H1 (cell line): ENCODE results near the gene ANO2. TPM values are rescaled to one million over a fixed set of nuclear protein-coding genes. Genes with fewer than 3 reads are reported as not detected.

Source experiments
- CTCF ChIA-PET: fragments of 300-600 bp; sonication (Branson Sonifier 250); formaldehyde crosslinking; loops from one replicate; lab custom pipeline; 2021; ENCODE audit not compliant: partially characterized antibody; lab: Charles Lee
- POLR2A ChIA-PET: fragments of 300-600 bp; sonication (Branson Sonifier 250); formaldehyde crosslinking; loops from one replicate; lab custom pipeline; 2021; ENCODE audit warnings: inconsistent platforms; ENCODE audit not compliant: partially characterized antibody; lab: Charles Lee
- DNase-seq, 2 experiments: peaks; one replicate each; pipeline versions ENCODE4 v3.0.0 to v3.0.0-alpha.2; 2010 to 2022; ENCODE audit warnings: low spot score in 2 of 2, low read depth in 1 of 2, mixed read lengths in 1 of 2
- FAIRE-seq: peaks from 2 replicates; lab custom pipeline; 2011; peaks lifted over from hg19 to GRCh38; lab: Jason Lieb, UNC
- H2AFZ ChIP-seq: 2 replicates; pipeline ENCODE4 v1.8.1; 2012; ENCODE audit warnings: low read length, inconsistent platforms
- H2AK5ac ChIP-seq: 2 replicates; pipeline ENCODE4 v1.6.1; 2013; ENCODE audit warnings: low read depth, low read length
- H2BK120ac ChIP-seq: replicated peaks from 2 replicates; pipeline ENCODE3; 2013; ENCODE audit warnings: low read depth, low read length, inconsistent platforms
- H2BK12ac ChIP-seq: 2 replicates; pipeline ENCODE4 v1.6.1; 2013; ENCODE audit warnings: low read depth, low read length
- H2BK15ac ChIP-seq: 2 replicates; pipeline ENCODE4 v1.6.1; 2013; ENCODE audit warnings: low read length
- H2BK20ac ChIP-seq: 2 replicates; pipeline ENCODE4 v1.6.1; 2013; ENCODE audit warnings: low read length
- H2BK5ac ChIP-seq: 2 replicates; pipeline ENCODE4 v1.6.1; 2013; ENCODE audit warnings: low read depth, low read length
- H3K14ac ChIP-seq: 2 replicates; pipeline ENCODE4 v1.6.1; 2013; ENCODE audit warnings: inconsistent platforms; ENCODE audit not compliant: insufficient read length
- H3K18ac ChIP-seq: 2 replicates; pipeline ENCODE4 v1.6.1; 2013; ENCODE audit warnings: low read length; ENCODE audit errors: extremely low read depth
- H3K23ac ChIP-seq: 2 replicates; pipeline ENCODE4 v1.6.1; 2013; ENCODE audit warnings: inconsistent platforms; ENCODE audit not compliant: insufficient read length
- H3K23me2 ChIP-seq: 2 replicates; pipeline ENCODE4 v1.6.1; 2013; ENCODE audit warnings: low read depth, low read length
- H3K27ac ChIP-seq: 2 replicates; pipeline ENCODE4 v1.6.1; 2011; ENCODE audit warnings: low read depth, low read length, inconsistent platforms
- H3K27me3 ChIP-seq, 4 experiments: replicated peaks in 1 of 4; 1 replicate in 1 of 4; 2 replicates in 3 of 4; pipeline versions ENCODE4 v1.6.1 to v1.8.1; 2011 to 2013; ENCODE audit warnings: low read length in 3 of 4, mild to moderate bottlenecking in 3 of 4, inconsistent platforms in 2 of 4, mixed read lengths in 2 of 4, moderate library complexity in 1 of 4; ENCODE audit not compliant: control insufficient read depth in 3 of 4, insufficient read depth in 3 of 4; ENCODE audit errors: extremely low read depth in 1 of 4
- H3K36me3 ChIP-seq, 4 experiments: 2 replicates each; pipeline versions ENCODE4 v1.6.1 to v1.8.1; 2011 to 2013; ENCODE audit warnings: mild to moderate bottlenecking in 4 of 4, low read length in 3 of 4, moderate library complexity in 2 of 4, control low read depth in 1 of 4, inconsistent platforms in 1 of 4; ENCODE audit not compliant: insufficient read depth in 4 of 4, control insufficient read depth in 2 of 4
- H3K4ac ChIP-seq: replicated peaks from 2 replicates; pipeline ENCODE3; 2013; ENCODE audit warnings: low read length, low read depth, mixed read lengths, inconsistent platforms; ENCODE audit not compliant: insufficient read length
- H3K4me1 ChIP-seq, 4 experiments: replicated peaks in 1 of 4; 1 replicate in 1 of 4; 2 replicates in 3 of 4; pipeline versions ENCODE4 v1.6.1 to v1.8.1; 2011 to 2013; ENCODE audit warnings: low read length in 3 of 4, inconsistent platforms in 2 of 4, mixed read lengths in 1 of 4; ENCODE audit not compliant: insufficient read depth in 4 of 4, control insufficient read depth in 3 of 4
- H3K4me2 ChIP-seq, 2 experiments: 2 replicates each; pipeline versions ENCODE4 v1.6.1 to v1.8.1; 2011 to 2013; ENCODE audit warnings: low read depth in 2 of 2, low read length in 2 of 2, control low read depth in 1 of 2, inconsistent platforms in 1 of 2, mild to moderate bottlenecking in 1 of 2; ENCODE audit not compliant: insufficient read depth in 1 of 2
- H3K4me3 ChIP-seq, 4 experiments: fragments of 200-600, 300-600 bp in 1 of 4; sonication (generic), shearing (Covaris generic), sonication (Bioruptor Twin) in 1 of 4; 2 replicates each; pipeline versions ENCODE4 v1.5.1 to v1.8.1; 2011 to 2016; ENCODE audit warnings: low read length in 4 of 4, low read depth in 3 of 4, control low read depth in 2 of 4, inconsistent platforms in 2 of 4, mild to moderate bottlenecking in 2 of 4, mixed read lengths in 1 of 4, moderate library complexity in 1 of 4; ENCODE audit not compliant: insufficient read depth in 2 of 4; ENCODE audit errors: extremely low read depth in 1 of 4
- H3K56ac ChIP-seq: replicated peaks from 2 replicates; pipeline ENCODE3; 2013; ENCODE audit warnings: low read depth, mild to moderate bottlenecking, mixed read lengths, low read length, inconsistent platforms; ENCODE audit not compliant: insufficient read length
- H3K79me1 ChIP-seq: 2 replicates; pipeline ENCODE4 v1.6.1; 2013; ENCODE audit warnings: low read depth, low read length, control low read depth
- H3K79me2 ChIP-seq, 2 experiments: 2 replicates each; pipeline versions ENCODE4 v1.6.1 to v1.8.1; 2012 to 2013; ENCODE audit warnings: low read length in 2 of 2, mild to moderate bottlenecking in 2 of 2, inconsistent platforms in 1 of 2; ENCODE audit not compliant: insufficient read depth in 2 of 2, control insufficient read depth in 1 of 2
- H3K9ac ChIP-seq, 4 experiments: replicated peaks in 1 of 4; 1 replicate in 1 of 4; 2 replicates in 3 of 4; pipeline versions ENCODE4 v1.6.1 to v1.8.1; 2011 to 2013; ENCODE audit warnings: low read depth in 3 of 4, low read length in 3 of 4, control low read depth in 2 of 4, mild to moderate bottlenecking in 2 of 4, moderate library complexity in 2 of 4, inconsistent platforms in 1 of 4; ENCODE audit errors: extremely low read depth in 1 of 4
- H3K9me3 ChIP-seq, 2 experiments: 2 replicates each; pipeline versions ENCODE4 v1.6.1 to v1.8.1; 2012 to 2013; ENCODE audit warnings: mild to moderate bottlenecking in 2 of 2, moderate library complexity in 2 of 2, control low read depth in 1 of 2, inconsistent platforms in 1 of 2, low read depth in 1 of 2, low read length in 1 of 2, mixed read lengths in 1 of 2; ENCODE audit not compliant: insufficient read depth in 2 of 2
- H4K20me1 ChIP-seq, 2 experiments: replicated peaks in 1 of 2; 2 replicates each; pipeline versions ENCODE3 to v1.8.1; 2011 to 2013; ENCODE audit warnings: inconsistent platforms in 2 of 2, low read length in 2 of 2, mild to moderate bottlenecking in 1 of 2; ENCODE audit not compliant: insufficient read depth in 2 of 2, control insufficient read depth in 1 of 2
- H4K5ac ChIP-seq: 2 replicates; pipeline ENCODE4 v1.6.1; 2013; ENCODE audit warnings: low read length, low read depth, mixed read lengths, inconsistent platforms; ENCODE audit not compliant: insufficient read length
- H4K8ac ChIP-seq: 2 replicates; pipeline ENCODE4 v1.8.0; 2013; ENCODE audit warnings: mild to moderate bottlenecking, moderate library complexity, low read length, inconsistent platforms; ENCODE audit not compliant: insufficient read depth; ENCODE audit errors: extremely low read depth
- H4K91ac ChIP-seq: replicated peaks from 2 replicates; pipeline ENCODE3; 2013; ENCODE audit warnings: low read length, mixed read lengths, inconsistent platforms; ENCODE audit not compliant: insufficient read length
- BCL11A ChIP-seq, 2 experiments: IDR thresholded peaks; one replicate each; pipeline ENCODE4 v1.6.1; 2011; ENCODE audit warnings: low read depth in 2 of 2, low read length in 2 of 2, mild to moderate bottlenecking in 2 of 2
- CTBP2 ChIP-seq: IDR thresholded peaks from 2 replicates; pipeline ENCODE4 v1.7.0; 2011; ENCODE audit warnings: borderline replicate concordance, mild to moderate bottlenecking, moderate library complexity, mixed read lengths, low read length; ENCODE audit not compliant: insufficient read depth, insufficient read length
- EP300 ChIP-seq, 2 experiments: IDR thresholded peaks; 1 replicate in 1 of 2; 2 replicates in 1 of 2; pipeline ENCODE4 v1.6.1; 2011 to 2012; ENCODE audit warnings: low read depth in 2 of 2, low read length in 2 of 2, mild to moderate bottlenecking in 2 of 2, borderline replicate concordance in 1 of 2, inconsistent platforms in 1 of 2, moderate library complexity in 1 of 2
- HDAC2 ChIP-seq, 2 experiments: fragments of 300-600 bp in 1 of 2; sonication (generic) in 1 of 2; IDR thresholded peaks; 2 replicates each; pipeline ENCODE4 v1.6.1; 2011 to 2012; ENCODE audit warnings: low read depth in 2 of 2, low read length in 2 of 2, mild to moderate bottlenecking in 2 of 2, moderate library complexity in 2 of 2, borderline replicate concordance in 1 of 2, inconsistent platforms in 1 of 2
- JUN ChIP-seq: IDR thresholded peaks from 2 replicates; pipeline ENCODE4 v1.6.1; 2011; ENCODE audit warnings: low read depth, mild to moderate bottlenecking, improper control_type of control experiment, low read length
- POU5F1 ChIP-seq: IDR thresholded peaks from 2 replicates; pipeline ENCODE4 v1.6.1; 2011; ENCODE audit warnings: low read depth, mild to moderate bottlenecking, low read length, moderate library complexity
- RAD21 ChIP-seq, 2 experiments: IDR thresholded peaks in 1 of 2; conservative IDR thresholded peaks in 1 of 2; 2 replicates each; pipeline ENCODE4 v1.6.1; 2011; ENCODE audit warnings: low read depth in 2 of 2, low read length in 2 of 2, improper control_type of control experiment in 1 of 2, inconsistent platforms in 1 of 2, mild to moderate bottlenecking in 1 of 2, moderate library complexity in 1 of 2
- TBP ChIP-seq: IDR thresholded peaks from 2 replicates; pipeline ENCODE4 v1.6.1; 2011; ENCODE audit warnings: low read depth, low read length, improper control_type of control experiment
- TCF12 ChIP-seq: IDR thresholded peaks from 2 replicates; pipeline ENCODE4 v1.6.1; 2011; ENCODE audit warnings: low read depth, mild to moderate bottlenecking, low read length
- WGBS, 2 experiments: shearing (Covaris generic) in 1 of 2; methylation state at CpG; one replicate each; pipeline versions ENCODE4 v1.1.6 to v1.1.7; 2013 to 2015; ENCODE audit warnings: low lambda C conversion rate in 2 of 2, mixed read lengths in 2 of 2, inconsistent platforms in 1 of 2, low coverage in 1 of 2, missing lambda C conversion rate in 1 of 2; ENCODE audit not compliant: insufficient replicate concordance in 2 of 2, insufficient coverage in 1 of 2, insufficient read length in 1 of 2; ENCODE audit errors: extremely low coverage in 1 of 2, missing lambda C conversion rate in 1 of 2; 5-methylcytosine and 5-hydroxymethylcytosine counted together
- polyA plus RNA-seq, 7 experiments: library from polyadenylated mRNA; depleted of rRNA in 3 of 7; stranded (reverse) in 5 of 7; unstranded in 2 of 7; fragments of >200 nt in 5 of 7; fragments of 200-250 nt in 2 of 7; gene quantifications; 1 replicate in 5 of 7; 2 replicates in 1 of 7; 4 replicates in 1 of 7; pipeline versions ENCODE4 v1.2.1 to v1.2.3, GENCODE V29; 2011 to 2013; ENCODE audit warnings: missing spikeins in 2 of 7, mixed read lengths in 2 of 7
- total RNA-seq: library from RNA; stranded (reverse); fragmentation: NEBNext Ultra II Directional; extraction: Animal tissue kit (Norgen Biotek cat#: 25700); gene quantifications from 2 replicates; pipeline ENCODE4 v1.2.1, GENCODE V29; 2021
- TF ChIP-seq, protein P1 (sequence below), 3 experiments: IDR thresholded peaks; 1 replicate in 2 of 3; 2 replicates in 1 of 3; pipeline versions ENCODE4 v1.5.1 to v1.6.1; 2011; ENCODE audit warnings: low read length in 3 of 3, mild to moderate bottlenecking in 3 of 3, inconsistent platforms in 2 of 3, low read depth in 1 of 3, moderate library complexity in 1 of 3; ENCODE audit not compliant: insufficient read depth in 1 of 3; ENCODE audit errors: control extremely low read depth in 1 of 3

Gene ANO2
- total and polyA plus RNA-seq, 2 of the 8 experiments (the other 6 are each of a cell fraction or from before 2014, with no cell fraction given) = 1.9 to 5.5 TPM

DNA sequence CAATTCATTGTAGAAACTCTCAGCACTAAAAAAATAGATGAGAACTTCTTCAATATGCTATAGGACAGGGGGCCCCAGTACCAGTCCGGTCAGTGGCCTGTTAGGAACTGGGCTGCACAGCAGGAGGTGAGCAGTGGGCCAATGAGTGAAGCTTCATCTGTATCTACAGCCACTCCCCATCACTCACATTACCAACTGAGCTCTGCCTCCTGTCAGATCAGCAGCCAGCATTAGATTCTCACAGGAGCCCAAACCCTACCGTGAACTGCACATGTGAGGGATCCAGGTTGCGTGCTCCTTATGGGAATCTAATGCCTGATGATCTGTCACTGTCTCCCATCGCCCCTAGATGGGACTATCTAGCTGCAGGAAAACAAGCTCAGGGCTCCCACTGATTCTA, 15.7 kb upstream of the ANO2 start:
- H3K27ac ChIP-seq = no peak overlapping the region
- no peak overlapping the region for H3K14ac ChIP-seq
- no peaks in the 10 kb centered on the region for H3K9me3 ChIP-seq
- H3K79me2 ChIP-seq = no peaks in the 10 kb centered on the region
- no peak overlapping the region for H3K4me3 ChIP-seq
- no peak overlapping the region for H3K4ac ChIP-seq
- ChIA-PET CTCF (interaction anchor here (1.2 kb wide), 2 partner anchors 9 to 27 kb away, joined by 3 to 4 read pairs; no protein-coding TSS in a partner anchor), POLR2A (interaction anchor here (1.2 kb wide), 1 partner anchor 13 kb away, joined by 3 read pairs; no protein-coding TSS in a partner anchor)
- H4K5ac ChIP-seq = no peak overlapping the region
- no peak overlapping the region for H2BK120ac ChIP-seq
- no peak for DNase-seq
- no peak overlapping the region for H2AK5ac ChIP-seq
- no peak overlapping the region for H4K91ac ChIP-seq
- H2BK5ac ChIP-seq = no peak overlapping the region
- H3K36me3 ChIP-seq = no peaks in the 10 kb centered on the region
- peaks cover 5 to 15% (median 13%) of the 10 kb centered on the region in 4 experiments; a peak in 6 of 7 replicates for H3K4me1 ChIP-seq
- H2BK15ac ChIP-seq = no peak overlapping the region
- 0 out of 7 replicates have a peak, but pooled peaks cover 0 to 3% (median 0%) of the 10 kb centered on the region in 4 experiments for H3K27me3 ChIP-seq
- 78% methylated on average over 4 of the region's 4 CpGs; no CpG with 5 or more reads in 1 of the 2 experiments for WGBS, 2 experiments
- no peak overlapping the region for H3K56ac ChIP-seq
- H2BK12ac ChIP-seq = no peak overlapping the region
- no peaks in the 10 kb centered on the region for H3K79me1 ChIP-seq
- H3K23ac ChIP-seq = no peak overlapping the region
- H2BK20ac ChIP-seq = no peak overlapping the region
- no peaks in the 10 kb centered on the region for H3K23me2 ChIP-seq
- H4K20me1 ChIP-seq = peaks cover 0 to 4% of the 10 kb centered on the region in 2 experiments
- no peak overlapping the region for H3K4me2 ChIP-seq
- FAIRE-seq = peak; percentile 13
- H3K18ac ChIP-seq = no peak overlapping the region
- H3K9ac ChIP-seq = no peak overlapping the region
- H2AFZ ChIP-seq = no peak overlapping the region
- no peak overlapping the region for H4K8ac ChIP-seq
- TF ChIP-seq, protein P1, sequence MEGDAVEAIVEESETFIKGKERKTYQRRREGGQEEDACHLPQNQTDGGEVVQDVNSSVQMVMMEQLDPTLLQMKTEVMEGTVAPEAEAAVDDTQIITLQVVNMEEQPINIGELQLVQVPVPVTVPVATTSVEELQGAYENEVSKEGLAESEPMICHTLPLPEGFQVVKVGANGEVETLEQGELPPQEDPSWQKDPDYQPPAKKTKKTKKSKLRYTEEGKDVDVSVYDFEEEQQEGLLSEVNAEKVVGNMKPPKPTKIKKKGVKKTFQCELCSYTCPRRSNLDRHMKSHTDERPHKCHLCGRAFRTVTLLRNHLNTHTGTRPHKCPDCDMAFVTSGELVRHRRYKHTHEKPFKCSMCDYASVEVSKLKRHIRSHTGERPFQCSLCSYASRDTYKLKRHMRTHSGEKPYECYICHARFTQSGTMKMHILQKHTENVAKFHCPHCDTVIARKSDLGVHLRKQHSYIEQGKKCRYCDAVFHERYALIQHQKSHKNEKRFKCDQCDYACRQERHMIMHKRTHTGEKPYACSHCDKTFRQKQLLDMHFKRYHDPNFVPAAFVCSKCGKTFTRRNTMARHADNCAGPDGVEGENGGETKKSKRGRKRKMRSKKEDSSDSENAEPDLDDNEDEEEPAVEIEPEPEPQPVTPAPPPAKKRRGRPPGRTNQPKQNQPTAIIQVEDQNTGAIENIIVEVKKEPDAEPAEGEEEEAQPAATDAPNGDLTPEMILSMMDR (IDR thresholded peaks at IDR 0.05; ENCODE audit: control extremely low read depth in 1 of 3, insufficient read depth in 1 of 3, low read depth in 1 of 3, low read length in 3 of 3) = no peak
- TF ChIP-seq TCF12 (no peak), POU5F1 (no peak), CTBP2 (no peak), TBP (no peak), EP300 (IDR thresholded peaks at IDR 0.05; ENCODE audit: borderline replicate concordance in 1 of 2, low read depth in 2 of 2, low read length in 2 of 2) (no peak), HDAC2 (IDR thresholded peaks at IDR 0.05; ENCODE audit: borderline replicate concordance in 1 of 2, low read depth in 2 of 2, low read length in 2 of 2) (no peak), RAD21 (IDR thresholded peaks at IDR 0.05 in 1 of 2, conservative IDR thresholded peaks at IDR 0.05 in 1 of 2; ENCODE audit: low read depth in 2 of 2, low read length in 2 of 2) (no peak), BCL11A (IDR thresholded peaks at IDR 0.05; ENCODE audit: low read depth in 2 of 2, low read length in 2 of 2) (no peak), JUN (no peak)
